Measurements from ENCODE around the gene MAGI1. TPM values are rescaled to one million over a fixed set of nuclear protein-coding genes. Genes with fewer than 3 reads are reported as not detected.

Gene MAGI1
- total RNA-seq, 2 experiments from 2014 or later = 0.04 TPM; not detected in 1

GRCh38 chr3:65952842-65953241, 85.9 kb downstream of the MAGI1 start:
- H3K36me3 Mint-ChIP-seq (ENCODE audit: low read depth) = no peaks in the 10 kb centered on the region
- ChIA-PET CTCF (interaction anchor here (0.6 kb wide), 1 partner anchor 10 kb away, joined by 3 read pairs; no protein-coding TSS in a partner anchor), POLR2A (no interaction called here)
- H3K27me3 Mint-ChIP-seq = no peaks in the 10 kb centered on the region
- H3K4me1 Mint-ChIP-seq = no peaks in the 10 kb centered on the region
- no peak for DNase-seq
- H3K4me3 Mint-ChIP-seq = no peak overlapping the region
- no peak overlapping the region for H3K27ac Mint-ChIP-seq
- no peaks in the 10 kb centered on the region for H3K9me3 Mint-ChIP-seq

DNA sequence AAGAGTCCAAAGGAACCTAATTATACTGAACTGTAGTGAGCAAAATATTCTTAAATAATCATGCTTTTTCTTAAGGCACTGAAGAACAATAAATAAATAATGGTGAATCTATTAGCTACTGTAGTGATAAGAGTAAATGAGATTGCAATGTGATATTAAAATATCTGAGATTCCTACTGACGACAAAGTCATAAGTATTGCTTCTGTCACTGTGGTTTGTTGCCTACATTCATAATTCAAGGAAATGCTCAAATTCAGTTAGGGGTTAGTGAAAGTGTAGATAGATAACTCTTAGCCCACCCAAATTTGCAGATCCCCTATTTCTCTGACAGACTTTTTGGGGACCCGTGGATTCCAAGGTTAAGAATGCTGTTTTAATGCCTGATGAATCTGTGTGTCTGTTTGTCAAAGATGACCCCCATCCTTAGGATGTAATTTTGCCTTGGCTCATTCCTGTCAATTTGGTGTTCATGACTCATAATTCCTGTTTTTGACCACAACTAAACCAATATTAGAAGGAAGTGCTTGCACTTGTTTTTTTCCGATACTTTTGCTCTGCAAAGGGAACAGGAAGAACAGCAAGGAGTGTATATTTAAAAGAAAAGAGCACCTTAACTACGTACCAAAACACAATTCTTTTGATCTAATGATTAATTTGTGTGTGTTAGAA, 86.7 kb downstream of the MAGI1 start:
- no peaks in the 10 kb centered on the region for H3K36me3 Mint-ChIP-seq (ENCODE audit: low read depth)
- H3K27me3 Mint-ChIP-seq = no peaks in the 10 kb centered on the region
- no peaks in the 10 kb centered on the region for H3K4me1 Mint-ChIP-seq
- peak overlapping the region; percentile 74 for H3K27ac Mint-ChIP-seq
- no peak for DNase-seq
- no peaks in the 10 kb centered on the region for H3K9me3 Mint-ChIP-seq
- no peak overlapping the region for H3K4me3 Mint-ChIP-seq
- CTCF ChIA-PET = no interaction called here
- POLR2A ChIA-PET = no interaction called here

DNA sequence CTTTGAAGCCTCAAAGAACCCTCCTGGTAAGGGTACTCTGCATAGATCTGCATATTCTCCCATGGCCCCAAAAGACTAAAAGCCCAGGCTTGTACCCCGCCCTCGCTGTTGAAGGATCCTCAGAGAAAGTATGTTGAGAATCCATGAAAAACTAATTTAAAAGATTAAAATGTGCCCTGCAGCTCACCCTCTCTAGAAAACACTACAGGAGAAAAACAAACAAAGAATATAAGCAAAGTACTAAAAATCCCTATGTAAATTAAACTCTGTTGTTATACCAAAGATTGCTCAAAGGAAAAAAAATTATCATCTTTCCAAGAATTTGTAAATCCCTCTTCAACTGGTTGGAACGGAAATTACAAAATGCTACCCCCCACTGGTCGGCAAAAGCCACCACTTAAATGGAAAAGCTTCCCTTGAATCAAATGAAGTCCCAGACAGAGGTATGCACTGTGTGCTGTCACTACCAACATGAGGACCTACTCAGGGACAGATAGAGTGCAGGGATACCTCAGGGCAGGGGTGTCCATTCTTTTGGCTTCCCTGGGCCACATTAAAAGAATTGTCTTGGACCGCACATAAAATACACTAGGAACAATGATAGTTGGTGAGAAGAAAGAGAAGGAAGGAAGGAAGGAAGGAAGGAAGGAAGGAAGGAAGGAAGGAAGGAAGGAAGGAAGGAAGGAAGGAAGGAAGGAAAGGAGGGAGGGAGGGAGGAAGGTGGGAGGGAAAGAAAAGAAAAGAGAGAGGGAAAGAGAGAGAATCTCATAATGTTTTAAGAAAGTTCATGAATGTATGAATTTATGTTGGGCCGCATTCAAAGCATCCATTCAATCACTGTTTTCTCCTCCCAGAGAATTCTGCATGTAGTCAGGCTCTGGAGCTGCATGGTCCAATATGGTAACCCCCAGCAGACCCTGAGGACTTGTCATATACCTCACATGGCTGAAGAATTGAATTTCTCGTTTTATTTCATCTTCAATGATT, 88.1 kb downstream of the MAGI1 start:
- no peak for DNase-seq
- no peaks in the 10 kb centered on the region for H3K36me3 Mint-ChIP-seq (ENCODE audit: low read depth)
- H3K4me3 Mint-ChIP-seq = no peak overlapping the region
- POLR2A ChIA-PET = no interaction called here
- no peak overlapping the region for H3K27ac Mint-ChIP-seq
- no peaks in the 10 kb centered on the region for H3K27me3 Mint-ChIP-seq
- CTCF ChIA-PET = no interaction called here
- H3K4me1 Mint-ChIP-seq = no peaks in the 10 kb centered on the region
- no peaks in the 10 kb centered on the region for H3K9me3 Mint-ChIP-seq

GRCh38 chr3:65948841-65949573, 89.7 kb downstream of the MAGI1 start:
- Mint-ChIP-seq H3K4me1 (no peaks in the 10 kb centered on the region), H3K27ac (no peak overlapping the region), H3K4me3 (no peak overlapping the region), H3K36me3 (ENCODE audit: low read depth) (no peaks in the 10 kb centered on the region), H3K9me3 (no peaks in the 10 kb centered on the region), H3K27me3 (no peaks in the 10 kb centered on the region)
- CTCF ChIA-PET = no interaction called here
- POLR2A ChIA-PET = no interaction called here
- DNase-seq = no peak

DNA sequence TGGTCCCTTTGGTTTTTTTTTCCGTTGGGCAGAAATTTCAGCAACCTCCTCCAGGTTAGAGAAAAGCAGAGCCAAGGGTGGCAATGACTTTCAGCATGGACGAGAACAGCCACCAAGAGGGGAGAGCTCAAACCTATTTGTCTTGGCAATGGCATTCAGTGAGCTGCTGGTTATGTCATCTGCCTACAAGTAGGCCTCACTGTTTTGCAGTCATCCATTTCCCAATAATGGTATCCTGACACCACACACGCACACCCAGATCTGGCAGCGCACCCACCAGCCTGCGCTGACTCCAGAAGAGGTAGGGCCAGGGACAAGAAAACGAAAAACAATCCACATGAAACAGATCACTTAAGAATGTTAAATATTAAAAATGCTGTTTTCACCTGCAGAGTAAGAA, 92.3 kb downstream of the MAGI1 start:
- ChIA-PET CTCF (no interaction called here), POLR2A (no interaction called here)
- Mint-ChIP-seq H3K36me3 (ENCODE audit: low read depth) (no peaks in the 10 kb centered on the region), H3K27me3 (no peaks in the 10 kb centered on the region), H3K4me1 (no peaks in the 10 kb centered on the region), H3K4me3 (no peak overlapping the region), H3K9me3 (no peaks in the 10 kb centered on the region), H3K27ac (no peak overlapping the region)
- no peak for DNase-seq

GRCh38 chr3:65945953-65946352, 92.8 kb downstream of the MAGI1 start:
- no peak for DNase-seq
- CTCF ChIA-PET = no interaction called here
- Mint-ChIP-seq H3K9me3 (no peaks in the 10 kb centered on the region), H3K36me3 (ENCODE audit: low read depth) (no peaks in the 10 kb centered on the region), H3K27ac (no peak overlapping the region), H3K4me1 (no peaks in the 10 kb centered on the region), H3K27me3 (no peaks in the 10 kb centered on the region), H3K4me3 (no peak overlapping the region)
- POLR2A ChIA-PET = no interaction called here

GRCh38 chr3:65945480-65945879, 93.2 kb downstream of the MAGI1 start:
- no peak overlapping the region for H3K27ac Mint-ChIP-seq
- POLR2A ChIA-PET = no interaction called here
- no peaks in the 10 kb centered on the region for H3K36me3 Mint-ChIP-seq (ENCODE audit: low read depth)
- DNase-seq = no peak
- H3K27me3 Mint-ChIP-seq = no peaks in the 10 kb centered on the region
- no peaks in the 10 kb centered on the region for H3K9me3 Mint-ChIP-seq
- H3K4me3 Mint-ChIP-seq = no peak overlapping the region
- CTCF ChIA-PET = no interaction called here
- no peaks in the 10 kb centered on the region for H3K4me1 Mint-ChIP-seq

DNA sequence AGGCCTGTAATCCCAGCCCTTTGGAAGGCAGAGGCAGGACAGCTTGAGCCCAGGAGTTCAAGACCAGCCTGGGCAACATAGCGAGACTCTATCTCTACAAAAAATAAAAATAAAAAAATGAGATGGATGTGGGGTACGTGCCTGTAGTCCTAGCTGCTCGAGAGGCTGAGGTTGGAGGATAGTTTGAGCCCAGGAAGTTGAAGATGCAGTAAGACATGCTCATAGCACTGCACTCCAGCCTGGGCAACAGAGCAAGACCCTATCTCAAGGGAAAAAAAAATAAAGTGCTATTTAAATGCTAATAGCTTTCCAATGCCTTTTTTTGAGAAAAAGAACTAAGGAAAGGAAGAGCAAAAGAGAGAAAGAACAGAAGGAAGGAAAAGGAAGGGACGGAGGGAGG, 94.5 kb downstream of the MAGI1 start:
- ChIA-PET POLR2A (no interaction called here), CTCF (interaction anchor here (0.5 kb wide), 1 partner anchor 364 kb away, joined by 3 read pairs; no protein-coding TSS in a partner anchor)
- no peak overlapping the region for H3K4me3 Mint-ChIP-seq
- no peak overlapping the region for H3K27ac Mint-ChIP-seq
- DNase-seq = no peak
- H3K27me3 Mint-ChIP-seq = no peaks in the 10 kb centered on the region
- H3K4me1 Mint-ChIP-seq = no peaks in the 10 kb centered on the region
- H3K36me3 Mint-ChIP-seq (ENCODE audit: low read depth) = no peaks in the 10 kb centered on the region
- no peaks in the 10 kb centered on the region for H3K9me3 Mint-ChIP-seq

DNA sequence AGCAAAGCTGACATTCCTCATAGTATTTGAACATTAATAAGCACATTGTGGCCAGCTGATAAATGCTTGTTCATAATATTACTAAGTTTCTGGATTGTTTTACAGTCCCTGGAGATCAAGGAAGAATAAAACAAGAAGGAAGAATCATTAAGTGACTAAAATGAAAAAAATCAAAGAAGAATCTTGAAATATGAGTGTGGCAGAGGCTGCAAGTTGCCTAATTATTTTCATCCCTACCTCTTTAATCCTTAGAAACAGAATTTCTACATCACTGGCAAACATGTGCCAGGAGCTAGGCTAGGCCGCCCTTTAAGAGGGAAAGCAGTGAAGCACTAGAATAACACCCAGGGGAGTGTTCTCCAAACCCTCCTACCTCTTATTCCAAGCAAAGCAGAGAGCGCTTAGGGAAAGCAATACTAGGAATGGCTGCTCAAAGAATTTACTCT, 98.9 kb downstream of the MAGI1 start:
- H3K27me3 Mint-ChIP-seq = no peaks in the 10 kb centered on the region
- no peak overlapping the region for H3K27ac Mint-ChIP-seq
- H3K4me1 Mint-ChIP-seq = peaks cover 2% of the 10 kb centered on the region
- no peak for DNase-seq
- H3K4me3 Mint-ChIP-seq = no peak overlapping the region
- ChIA-PET CTCF (no interaction called here), POLR2A (no interaction called here)
- H3K36me3 Mint-ChIP-seq (ENCODE audit: low read depth) = no peaks in the 10 kb centered on the region
- no peaks in the 10 kb centered on the region for H3K9me3 Mint-ChIP-seq

DNA sequence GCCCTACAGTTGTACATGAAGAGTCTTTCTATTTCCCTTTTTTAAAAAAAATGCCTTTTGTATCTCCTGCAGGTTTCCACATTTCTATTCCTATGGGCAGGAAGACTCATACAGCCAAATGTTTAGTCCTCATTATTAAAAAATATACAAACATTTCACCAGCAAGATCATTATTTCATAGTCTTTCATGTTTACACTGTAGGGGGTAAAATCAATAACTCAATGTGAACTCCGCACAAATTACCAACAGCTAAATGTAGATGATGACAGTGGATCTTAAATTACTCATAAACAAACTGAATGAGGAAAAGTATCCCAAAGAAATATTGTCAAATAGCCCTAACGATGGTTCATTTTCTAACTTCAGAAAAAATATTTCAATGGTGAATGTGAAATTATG, 99.5 kb downstream of the MAGI1 start:
- Mint-ChIP-seq H3K4me3 (no peak overlapping the region), H3K27me3 (no peaks in the 10 kb centered on the region), H3K9me3 (no peaks in the 10 kb centered on the region), H3K4me1 (peaks cover 2% of the 10 kb centered on the region), H3K27ac (no peak overlapping the region), H3K36me3 (ENCODE audit: low read depth) (no peaks in the 10 kb centered on the region)
- DNase-seq = no peak
- CTCF ChIA-PET = no interaction called here
- POLR2A ChIA-PET = no interaction called here

GRCh38 chr3:65938676-65939075, 100.0 kb downstream of the MAGI1 start:
- H3K27ac Mint-ChIP-seq = no peak overlapping the region
- POLR2A ChIA-PET = no interaction called here
- no peaks in the 10 kb centered on the region for H3K36me3 Mint-ChIP-seq (ENCODE audit: low read depth)
- peaks cover 2% of the 10 kb centered on the region for H3K4me1 Mint-ChIP-seq
- no peaks in the 10 kb centered on the region for H3K27me3 Mint-ChIP-seq
- no peak for DNase-seq
- no peak overlapping the region for H3K4me3 Mint-ChIP-seq
- CTCF ChIA-PET = no interaction called here
- H3K9me3 Mint-ChIP-seq = no peaks in the 10 kb centered on the region

- H3K27me3 Mint-ChIP-seq = no peaks in the 10 kb centered on the region
- H3K9me3 Mint-ChIP-seq = peaks cover 4% of the 10 kb centered on the region
- no peak overlapping the region for H3K4me3 Mint-ChIP-seq
- no peaks in the 10 kb centered on the region for H3K36me3 Mint-ChIP-seq (ENCODE audit: low read depth)
- no peak for DNase-seq
- peaks cover 2% of the 10 kb centered on the region for H3K4me1 Mint-ChIP-seq
- POLR2A ChIA-PET = no interaction called here
- H3K27ac Mint-ChIP-seq = no peak overlapping the region
- CTCF ChIA-PET = no interaction called here
These were observed 100.6 kb downstream of the MAGI1 start for GRCh38 chr3:65938147-65938546.

DNA sequence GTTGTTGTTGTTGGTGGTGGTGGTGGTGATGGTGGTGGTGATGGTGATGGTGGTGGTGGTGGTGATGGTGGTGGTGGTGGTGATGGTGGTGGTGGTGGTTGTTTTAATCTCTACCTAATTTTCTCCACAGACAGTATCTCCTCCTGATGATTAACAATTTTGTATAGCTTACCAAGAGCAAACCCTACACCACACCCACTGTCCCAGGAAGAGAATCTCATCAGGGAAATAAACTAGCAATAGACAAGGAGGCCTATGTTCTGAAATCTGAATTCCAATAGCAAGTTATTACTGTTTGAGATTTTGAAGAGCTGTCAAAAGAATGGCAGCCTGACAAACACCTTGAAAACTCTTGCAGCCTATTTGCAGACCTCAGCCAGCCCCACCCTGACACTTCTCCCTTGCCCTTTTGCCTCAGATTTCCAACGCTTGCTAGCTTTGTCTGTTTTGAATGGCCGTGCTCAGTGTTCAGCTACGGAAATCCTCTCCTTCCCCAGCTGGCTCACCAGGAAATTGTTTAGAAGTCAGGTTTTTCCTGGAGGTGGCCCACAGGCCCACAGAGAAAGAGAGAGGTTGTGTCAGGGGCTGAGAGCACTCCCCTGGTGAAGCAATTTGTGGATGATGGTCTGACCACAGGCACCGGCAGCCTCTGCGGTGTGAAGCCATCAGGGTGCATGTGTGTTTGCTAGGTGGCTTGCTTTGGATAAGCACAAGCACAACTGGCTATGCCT, 101.6 kb downstream of the MAGI1 start:
- Mint-ChIP-seq H3K4me1 (peaks cover 2% of the 10 kb centered on the region), H3K27me3 (no peaks in the 10 kb centered on the region), H3K36me3 (ENCODE audit: low read depth) (no peaks in the 10 kb centered on the region), H3K9me3 (peaks cover 7% of the 10 kb centered on the region), H3K4me3 (no peak overlapping the region), H3K27ac (peak overlapping the region; percentile 61)
- CTCF ChIA-PET = no interaction called here
- DNase-seq = no peak
- POLR2A ChIA-PET = no interaction called here

Measured in activated CD4-positive, alpha-beta T cell treated with anti-CD3 and anti-CD28 coated beads, Interleukin-2, amount 10 ng/mL, durations not matched to agents 7 days and 5 days (primary cell).